Suprapubic skin (tissue), 3 donors: Measurements from ENCODE around the gene RGS17.

Experiments used
- CTCF ChIP-seq, 2 donors: fragments of 200-600 bp in 1 of 2; fragments of 450-650 bp in 1 of 2; sonication (generic) in 1 of 2; IDR thresholded peaks; one replicate each; pipeline ENCODE4 v1.5.1; 2016 to 2019; ENCODE audit warnings: antibody characterized with exemption in 2 of 2, mild to moderate bottlenecking in 1 of 2, moderate library complexity in 1 of 2
- POLR2A ChIP-seq, 2 donors: fragments of 450-650 bp; IDR thresholded peaks; one replicate each; pipeline ENCODE4 v1.6.1; 2017; ENCODE audit warnings: antibody characterized with exemption in 2 of 2, mild to moderate bottlenecking in 2 of 2, moderate library complexity in 2 of 2

GRCh38 chr6:153102605-153103318 is 28.3 kb downstream of the RGS17 start:
- no peak for TF ChIP-seq CTCF (IDR thresholded peaks at IDR 0.05)
- no peak for TF ChIP-seq POLR2A (IDR thresholded peaks at IDR 0.05)
